GM21360 (cell line): ENCODE measurements around the gene ERN2.

Experiments used
- ATAC-seq: cut with Tn5 transposase; IDR thresholded peaks from one replicate; pipeline ENCODE4 v1.9.1; 2021; ENCODE audit warnings: mild to moderate bottlenecking, moderate library complexity; ENCODE audit not compliant: unreplicated experiment

ERN2 gene

GRCh38 chr16:23689442-23690187 is 23.4 kb downstream of the ERN2 start:
- ATAC-seq: no peak

- ATAC-seq: no peak
Measured at GRCh38 chr16:23687034-23687808, 25.8 kb downstream of the ERN2 start.

DNA sequence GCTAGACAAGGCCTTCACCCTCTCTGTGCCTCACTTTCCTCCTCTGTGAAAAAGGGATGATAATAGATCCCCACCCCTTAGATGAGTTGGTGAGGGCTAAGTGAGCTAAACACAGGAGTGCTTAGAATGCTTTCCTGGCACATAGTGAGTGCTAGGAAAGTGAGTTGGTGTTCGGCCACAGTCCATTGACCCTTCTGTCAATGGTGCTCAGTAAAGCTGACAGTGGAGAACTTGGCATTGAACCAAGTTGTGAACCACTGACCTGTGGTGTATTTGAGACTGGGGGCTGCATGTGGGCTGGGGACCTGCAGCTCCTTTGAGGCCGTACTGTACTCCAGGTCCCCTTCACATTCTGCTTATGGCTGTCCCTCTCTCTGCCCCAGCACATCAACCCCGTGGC is 29.5 kb downstream of the ERN2 start:
- ATAC-seq: no peak

DNA sequence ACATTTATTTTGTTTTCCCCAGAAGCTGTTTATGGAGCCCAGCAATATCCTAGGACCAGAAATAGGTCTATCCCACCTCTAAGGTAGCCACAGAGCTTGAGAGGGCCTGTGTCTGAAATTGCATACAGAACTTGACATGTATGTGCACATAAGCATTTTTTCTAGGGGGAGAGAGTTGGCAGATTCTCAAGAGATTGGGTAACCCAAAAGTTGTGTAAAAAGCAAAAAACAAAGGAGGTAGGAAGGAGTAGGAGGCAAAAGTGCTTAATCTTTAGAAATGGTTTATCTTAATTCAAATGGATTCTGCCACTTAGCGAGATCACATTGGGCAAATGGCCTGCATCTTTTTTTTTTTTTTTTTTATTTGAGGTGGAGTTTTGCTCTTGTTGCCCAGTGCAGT is 30.8 kb downstream of the ERN2 start:
- no peak for ATAC-seq

- no peak for ATAC-seq
Measured at GRCh38 chr16:23679986-23680336, 33.1 kb downstream of the ERN2 start.

GRCh38 chr16:23679274-23679985 is 33.6 kb downstream of the ERN2 start:
- ATAC-seq: no peak

GRCh38 chr16:23678430-23679273 is 34.4 kb downstream of the ERN2 start, which contains the start of gene PLK1:
Gene PLK1, plus strand, starts transcription at chr16:23678889. Its CDS starts 44 bp downstream, at chr16:23678933.
- peak; percentile 78 for ATAC-seq

DNA sequence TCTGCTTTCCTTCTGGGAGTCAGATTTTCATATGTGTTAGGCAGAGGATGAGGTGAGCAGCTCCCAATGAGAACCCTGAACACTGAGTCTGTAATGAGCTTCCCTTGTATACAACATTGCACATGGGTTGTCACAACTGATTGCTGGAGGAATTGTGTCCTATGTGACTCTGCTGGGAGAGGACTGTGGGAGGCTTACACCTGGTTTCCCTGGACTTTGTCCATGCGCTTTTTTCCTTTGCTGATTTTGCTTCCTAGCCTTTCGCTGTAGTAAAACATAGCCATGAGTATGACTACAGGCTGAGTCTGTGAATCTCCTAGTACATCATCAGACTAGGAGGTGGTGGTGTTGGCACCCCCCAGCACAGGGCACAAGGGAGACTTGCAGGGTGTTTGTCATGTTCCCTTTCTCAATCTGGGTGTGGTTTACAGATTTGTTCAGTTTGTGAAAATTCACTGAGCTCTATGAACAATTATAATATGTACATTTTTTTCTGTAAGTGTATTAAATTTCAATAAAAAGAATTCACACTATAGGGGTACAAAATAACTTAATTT is 36.0 kb downstream of the ERN2 start:
- ATAC-seq: no peak

DNA sequence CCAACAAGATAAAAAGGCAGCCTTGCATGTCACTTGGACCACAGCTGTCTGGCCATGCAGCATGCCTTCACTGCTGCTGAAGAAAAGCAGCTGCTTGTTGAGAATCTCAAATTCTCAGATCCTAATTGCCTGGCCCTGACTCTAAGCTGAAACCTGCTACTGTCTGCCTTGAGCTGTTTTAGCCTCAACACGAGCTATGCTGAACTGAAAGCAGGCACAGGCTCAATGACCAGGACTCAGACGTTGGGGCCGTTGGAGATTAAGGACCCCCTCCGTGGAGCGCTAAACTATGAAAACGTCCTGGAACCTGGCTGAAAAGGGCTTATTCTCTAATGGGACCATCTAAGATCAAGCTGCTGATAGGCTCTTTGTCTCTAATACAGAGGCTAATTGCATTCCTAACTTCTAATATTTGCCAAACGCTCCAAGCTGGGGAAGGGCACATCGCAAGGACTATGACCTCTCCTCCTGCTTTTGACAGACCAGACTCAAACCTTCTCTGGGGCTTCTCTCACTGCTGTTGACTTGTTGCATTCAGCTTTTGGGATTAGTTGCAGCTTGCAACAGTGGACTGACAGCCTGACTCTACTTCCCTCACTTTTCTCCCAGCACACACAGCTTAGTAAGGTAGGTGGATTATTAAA is 38.9 kb downstream of the ERN2 start:
- no peak for ATAC-seq

DNA sequence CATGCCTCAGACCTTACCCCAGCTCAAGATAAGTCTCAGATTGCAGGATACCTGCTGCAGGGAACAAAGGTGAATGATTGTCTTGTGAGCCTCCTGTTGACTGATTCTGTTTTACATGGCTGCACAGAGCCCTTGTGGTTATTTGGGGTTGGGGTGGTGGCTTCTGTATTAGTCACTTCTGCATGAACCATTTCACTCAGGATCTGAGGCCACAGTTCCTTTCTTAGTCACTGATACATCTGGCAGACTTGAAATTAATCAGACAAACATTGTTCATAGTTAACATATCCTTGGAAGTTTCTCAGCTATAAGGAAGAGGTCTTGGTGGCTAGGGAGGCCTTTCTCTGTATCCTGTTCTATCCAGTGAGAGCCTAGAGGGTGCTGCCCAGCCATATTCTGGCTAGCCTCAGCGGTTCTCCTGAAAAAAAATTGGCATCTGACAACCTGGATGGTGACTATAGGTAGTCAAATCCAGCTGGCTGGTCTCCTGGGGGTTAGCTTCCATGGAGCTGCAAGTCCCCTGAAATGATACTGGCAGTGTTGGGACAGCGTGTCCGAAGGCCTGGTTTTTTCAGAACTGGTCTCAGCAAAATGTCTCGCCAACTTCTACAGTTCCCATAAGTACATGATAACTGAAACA is 42.8 kb downstream of the ERN2 start:
- ATAC-seq: peak; percentile 86

GRCh38 chr16:23668873-23669272 is 44.1 kb downstream of the ERN2 start:
- ATAC-seq: no peak

GRCh38 chr16:23668225-23668624 is 44.8 kb downstream of the ERN2 start:
- no peak for ATAC-seq

DNA sequence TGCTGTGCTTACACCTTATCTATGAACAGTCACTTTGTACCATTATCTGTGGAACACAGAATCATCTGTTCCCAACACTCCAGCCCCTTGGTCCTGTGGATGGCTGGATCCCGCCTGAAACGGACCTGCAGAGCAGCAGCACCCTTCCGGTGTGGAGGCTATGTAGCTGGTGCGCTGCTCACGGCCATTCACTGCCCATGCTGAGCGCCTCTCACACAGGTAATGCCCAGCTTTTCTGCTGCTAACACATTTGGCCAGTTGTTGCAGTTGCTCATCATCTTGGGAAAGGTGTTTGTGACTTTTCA is 45.7 kb downstream of the ERN2 start:
- no peak for ATAC-seq

DNA sequence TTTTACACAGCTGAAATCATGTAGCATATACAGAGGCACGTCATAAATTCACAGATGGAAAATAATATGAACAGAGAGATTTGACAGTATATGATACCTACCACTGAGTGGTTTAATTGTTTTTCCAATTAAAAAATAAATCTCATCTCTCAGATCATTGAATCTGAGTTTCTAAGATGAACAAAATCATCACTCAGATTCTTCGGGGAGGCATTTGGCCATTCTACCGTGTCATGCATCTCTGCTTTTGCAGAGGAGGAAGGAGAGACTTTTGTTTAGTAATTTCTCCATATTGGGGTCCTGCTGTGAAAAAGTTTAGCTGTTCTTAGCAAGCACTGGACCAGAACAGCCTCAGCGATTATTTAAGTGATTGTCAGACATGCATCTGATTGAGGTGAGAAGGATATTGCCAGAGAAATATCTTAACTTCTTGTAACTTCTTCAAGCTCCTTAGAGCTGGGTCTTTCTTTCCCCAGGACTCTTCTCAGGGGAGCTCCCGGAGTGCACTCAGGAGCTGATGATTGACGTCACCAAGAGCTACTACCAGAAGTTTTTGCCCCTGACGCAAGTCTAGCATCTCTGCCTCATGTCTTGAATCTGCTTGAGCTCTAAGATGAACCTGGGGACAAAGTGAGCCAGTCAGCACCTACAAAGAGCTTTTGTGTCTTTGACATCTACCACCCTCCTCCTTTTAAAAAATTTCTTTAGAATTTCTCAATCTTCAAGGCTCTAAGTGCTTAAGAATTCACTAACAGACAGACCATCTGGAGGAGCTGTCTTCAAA is 46.3 kb downstream of the ERN2 start:
- no peak for ATAC-seq

- no peak for ATAC-seq
Measured at GRCh38 chr16:23663918-23664317, 49.1 kb downstream of the ERN2 start.

GRCh38 chr16:23651943-23652468 is 61.0 kb downstream of the ERN2 start:
- ATAC-seq: no peak

- no peak for ATAC-seq
Measured at GRCh38 chr16:23650674-23651416, 62.2 kb downstream of the ERN2 start.

GRCh38 chr16:23642246-23642774 is 70.7 kb downstream of the ERN2 start:
- ATAC-seq: no peak
